AG08395 (cell line): ENCODE results near the gene RASD1.
"Not testable (repeated sequence)": the region's sequence is repeated elsewhere in the genome, so short reads cannot be mapped to it uniquely, and the experiment has no call there.

Experiments
- DNase-seq: peaks from one replicate; pipeline ENCODE4 v3.0.0; 2012; ENCODE audit warnings: mixed read lengths, low spot score

RASD1 gene

DNA sequence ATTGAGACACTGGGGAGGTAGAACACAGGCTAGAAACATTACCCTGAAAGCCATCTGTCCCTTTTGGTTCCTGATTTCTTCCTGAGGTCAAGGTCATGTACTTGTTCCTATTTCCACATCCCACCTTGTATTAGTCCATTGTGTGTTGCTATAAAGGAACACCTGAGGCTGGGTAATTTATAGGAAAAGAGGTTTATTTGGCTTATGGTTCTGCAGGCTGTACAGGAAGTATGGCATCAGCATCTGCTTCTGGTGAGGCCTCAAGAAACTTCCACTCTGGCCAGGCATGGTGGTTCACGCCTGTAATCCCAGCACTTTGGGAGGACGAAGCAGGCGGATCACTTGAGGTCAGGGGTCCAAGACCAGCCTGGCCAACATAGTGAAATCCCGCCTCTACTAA is 26.8 kb downstream of the RASD1 start:
- DNase-seq: no peak

DNA sequence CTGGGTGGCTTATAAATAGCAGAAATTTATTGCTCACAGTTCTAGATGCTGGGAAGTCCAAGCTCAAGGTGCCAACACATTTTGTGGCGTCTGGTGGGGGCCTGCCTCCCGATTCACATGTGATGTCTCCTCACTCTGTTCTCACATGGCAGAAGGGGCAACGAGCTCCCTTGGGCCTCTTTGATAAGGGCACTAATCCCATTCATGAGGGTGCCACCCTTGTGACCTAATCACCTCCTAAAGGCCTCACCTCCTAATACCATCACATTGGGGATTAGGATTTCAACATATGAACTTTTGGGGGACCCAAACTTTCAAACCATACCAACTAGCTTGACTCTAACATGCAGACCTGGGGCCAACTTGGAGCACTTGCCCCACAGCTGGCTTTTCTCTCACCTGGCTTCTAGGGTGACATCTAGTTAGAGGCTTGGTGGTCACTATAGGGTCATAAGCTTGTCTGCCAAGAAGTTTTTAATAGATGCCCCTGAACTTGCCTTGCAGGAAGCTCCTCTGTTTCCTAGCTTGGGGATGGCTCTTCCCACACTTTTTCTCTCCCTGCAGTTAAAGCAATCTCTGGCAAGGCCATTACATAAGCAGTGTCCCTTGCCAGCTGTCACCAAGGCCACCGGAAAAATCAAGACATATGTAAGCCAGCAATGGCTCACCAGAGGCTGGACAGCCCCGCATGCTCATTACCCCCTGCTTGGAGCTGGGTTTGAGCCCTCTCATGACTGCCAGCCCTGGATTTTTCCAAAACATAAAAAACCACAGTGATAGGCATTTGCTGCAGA is 27.8 kb downstream of the RASD1 start:
- no peak for DNase-seq

GRCh38 chr17:17467720-17468119 is 28.5 kb downstream of the RASD1 start:
- peak; percentile 28 for DNase-seq

DNA sequence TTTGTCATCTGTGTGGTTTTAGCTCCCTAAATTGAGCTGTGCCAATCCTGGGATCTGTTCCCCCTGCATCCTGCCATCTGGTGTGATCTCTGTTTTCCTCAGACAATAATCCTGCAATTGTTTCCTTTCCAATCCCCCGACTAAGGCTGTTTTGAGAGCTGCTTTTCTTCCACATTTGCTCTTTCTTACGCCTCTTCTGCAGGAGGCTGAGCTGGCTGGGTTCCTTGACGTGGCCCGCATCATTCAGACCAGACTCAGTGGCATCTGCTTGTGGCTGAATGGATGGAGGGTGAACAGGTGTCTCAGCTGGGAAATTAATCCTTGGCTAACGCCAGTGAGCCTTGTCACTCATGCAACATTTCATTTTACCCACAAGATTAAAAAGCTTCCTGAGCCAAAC is 29.2 kb downstream of the RASD1 start:
- no peak for DNase-seq

- no peak for DNase-seq
Observed at GRCh38 chr17:17466511-17466910, 29.7 kb downstream of the RASD1 start.

DNA sequence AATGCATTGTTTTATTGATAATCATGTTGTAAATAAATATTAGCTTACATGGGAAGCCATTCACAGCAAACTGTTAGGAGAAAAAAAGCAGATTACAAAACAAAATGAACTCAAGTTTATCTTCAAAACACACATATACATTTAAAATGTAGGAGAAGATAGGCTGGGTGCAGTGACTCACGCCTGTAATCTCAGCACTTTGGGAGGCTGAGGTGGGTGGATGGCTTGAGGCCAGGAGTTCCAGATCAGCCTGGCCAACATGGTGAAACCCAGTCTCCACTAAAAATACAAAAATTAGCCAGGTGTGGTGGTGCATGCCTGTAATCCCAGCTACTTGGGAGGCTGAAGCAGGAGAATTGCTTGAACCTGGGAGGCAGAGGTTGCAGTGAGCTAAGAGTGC is 30.3 kb downstream of the RASD1 start:
- not testable (repeated sequence) for DNase-seq

DNA sequence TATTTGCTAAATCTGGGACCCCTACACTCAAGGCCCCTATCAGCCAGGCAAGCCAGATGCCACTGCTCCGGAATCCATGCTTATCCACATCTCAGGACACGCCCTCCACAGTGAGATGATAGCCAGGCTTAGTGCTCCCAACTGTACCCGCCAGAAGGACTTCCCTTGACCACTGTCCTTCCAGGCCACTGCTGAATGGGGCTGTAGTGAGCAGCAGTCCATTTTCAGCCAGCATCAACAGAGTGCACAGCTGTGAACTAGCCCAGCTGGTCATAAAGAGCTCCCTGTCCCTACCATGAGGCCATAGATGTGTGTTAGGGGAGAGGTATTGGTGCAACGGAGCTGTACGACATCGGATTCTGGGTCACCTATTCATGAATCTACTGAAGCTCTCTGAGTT is 32.4 kb downstream of the RASD1 start:
- no peak for DNase-seq

GRCh38 chr17:17462048-17462824 is 34.0 kb downstream of the RASD1 start:
- DNase-seq: no peak

DNA sequence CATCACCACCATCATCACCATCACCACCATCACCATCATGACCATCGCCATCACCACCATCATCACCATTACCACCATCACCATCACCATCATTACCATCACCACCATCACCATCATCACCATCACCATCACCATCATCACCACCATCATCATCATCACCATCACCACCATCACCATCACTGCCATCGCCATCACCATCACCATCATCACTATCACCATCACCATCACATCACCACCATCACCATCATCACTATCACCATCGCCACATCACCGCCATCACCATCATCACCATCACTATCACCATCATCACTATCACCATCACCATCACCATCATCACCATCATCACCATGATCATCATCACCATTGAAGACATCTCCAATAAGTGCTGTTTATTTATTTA is 36.2 kb downstream of the RASD1 start:
- no peak for DNase-seq

DNA sequence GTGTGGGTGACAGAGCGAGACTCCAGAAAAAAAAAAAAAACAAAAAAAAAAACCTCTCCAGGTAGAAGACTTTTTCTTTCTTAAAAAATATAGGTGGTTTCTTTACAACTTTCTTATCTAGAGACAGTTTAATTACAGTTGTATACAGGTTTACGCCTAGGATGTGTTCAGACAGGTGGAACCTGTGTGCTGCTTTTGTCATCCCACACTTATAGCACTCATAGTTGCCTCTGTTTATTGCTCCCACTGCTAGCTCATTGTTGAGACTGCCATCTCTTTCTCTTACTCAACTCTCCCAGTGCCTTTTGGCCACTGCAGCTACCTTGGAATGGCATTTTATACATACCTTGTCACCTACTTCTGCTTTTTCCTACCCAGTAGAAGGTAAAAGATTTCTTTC is 38.5 kb downstream of the RASD1 start:
- DNase-seq: no peak

- DNase-seq: no peak
Observed at GRCh38 chr17:17456251-17456650, 39.9 kb downstream of the RASD1 start.

GRCh38 chr17:17455173-17455572 is 41.0 kb downstream of the RASD1 start:
- DNase-seq: no peak

- not testable (repeated sequence) for DNase-seq
Observed at GRCh38 chr17:17454700-17455099, 41.5 kb downstream of the RASD1 start.

DNA sequence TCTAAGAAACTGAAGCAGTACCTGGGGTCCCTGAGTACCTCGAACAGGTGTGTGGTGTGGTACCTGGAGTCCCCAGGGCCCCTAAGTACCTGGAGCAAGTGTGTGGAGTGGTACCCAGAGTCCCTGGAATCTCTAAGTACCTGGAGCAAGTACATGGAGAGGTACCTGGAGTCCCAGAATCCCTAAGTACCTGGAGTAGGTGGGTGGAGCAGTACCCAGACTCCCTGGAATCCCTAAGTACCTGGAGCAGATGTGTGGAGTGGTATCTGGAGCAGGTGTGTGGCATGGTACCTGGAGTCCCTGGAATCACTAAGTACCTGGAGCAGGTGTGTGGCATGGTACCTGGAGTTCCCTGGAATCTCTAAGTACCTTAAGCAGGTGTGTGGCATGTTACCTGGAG is 41.9 kb downstream of the RASD1 start:
- DNase-seq: no peak

DNA sequence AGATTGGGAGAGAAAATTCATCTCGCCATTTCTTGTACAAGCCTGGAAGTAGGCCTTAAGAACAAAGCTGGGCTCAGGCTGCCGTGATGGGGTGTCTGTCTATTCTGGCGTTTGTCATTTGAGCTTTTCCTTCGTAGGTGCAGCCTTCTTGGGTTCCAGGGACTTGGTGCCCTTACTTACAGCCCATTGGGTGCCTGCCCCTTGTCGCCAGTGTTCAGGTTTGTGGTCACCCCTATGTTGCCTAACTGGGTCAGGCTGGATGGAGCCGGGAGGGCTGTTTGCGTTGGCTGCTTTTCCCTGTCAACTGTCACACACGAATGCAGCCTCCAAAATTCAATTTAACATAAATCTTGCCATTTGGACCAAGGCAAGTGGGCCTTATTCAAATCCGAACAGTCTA is 43.1 kb downstream of the RASD1 start:
- DNase-seq: no peak

DNA sequence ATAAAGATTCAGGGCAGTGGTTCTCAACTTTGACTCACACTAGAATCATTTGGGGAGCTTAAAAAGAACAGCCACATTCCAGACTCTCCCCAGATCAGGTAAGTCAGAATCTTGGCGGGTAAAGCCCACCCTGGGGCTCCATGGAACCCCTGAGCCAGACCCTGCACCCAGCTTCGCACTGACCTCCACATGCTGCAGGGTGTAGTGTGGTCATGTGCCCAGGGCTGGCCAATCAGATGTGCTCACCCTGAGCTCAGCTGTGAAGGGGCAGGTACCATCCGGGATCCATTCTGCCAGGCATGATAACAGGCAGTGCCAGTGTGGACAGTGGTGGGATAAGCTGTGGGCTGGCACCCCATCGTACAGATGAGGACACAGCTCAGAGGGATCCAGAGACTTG is 47.5 kb downstream of the RASD1 start:
- DNase-seq: no peak

GRCh38 chr17:17448076-17448475 is 48.1 kb downstream of the RASD1 start:
- DNase-seq: no peak

GRCh38 chr17:17447264-17447663 is 48.9 kb downstream of the RASD1 start:
- DNase-seq: no peak

DNA sequence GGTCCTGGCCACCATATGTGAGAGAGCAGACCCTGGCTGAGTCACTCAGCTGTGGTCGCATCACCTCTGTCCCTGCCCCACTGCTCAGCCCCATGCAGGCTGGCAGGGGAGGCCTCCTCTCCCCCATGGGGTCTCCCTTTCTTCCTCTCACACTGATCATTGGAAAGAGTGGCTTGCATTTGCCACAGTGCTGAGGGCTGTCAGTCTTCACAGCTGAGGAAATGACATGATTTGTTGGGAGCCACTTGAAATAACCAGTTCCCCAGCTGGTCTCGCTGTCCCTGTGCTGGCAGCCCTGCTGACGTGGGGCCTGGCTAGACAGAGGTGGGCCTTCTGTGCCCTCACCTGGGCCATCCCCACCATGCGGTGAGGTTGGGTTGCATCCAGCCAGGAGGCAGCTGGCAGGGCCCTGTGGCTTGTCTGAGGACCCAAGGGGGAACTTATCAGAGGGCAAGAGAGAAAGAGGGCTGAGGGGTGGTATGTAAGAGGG is 49.5 kb downstream of the RASD1 start:
- DNase-seq: no peak

GRCh38 chr17:17445925-17446665 is 50.1 kb downstream of the RASD1 start:
- peak; percentile 89 for DNase-seq

GRCh38 chr17:17445296-17445924 is 50.8 kb downstream of the RASD1 start:
- DNase-seq: no peak
